Measurements from ENCODE around the gene PRSS57.
A peak's percentile ranks its signal among the peaks of the same experiment; 100 is the strongest.

Gene PRSS57

GRCh38 chr19:743168-743687 is 48.0 kb upstream of the PRSS57 start (continued):
- TF ChIP-seq PRDM10 (tag by site-specific recombination; IDR thresholded peaks at IDR 0.05) (no peak), ZNF664 (tag by site-specific recombination; IDR thresholded peaks at IDR 0.05) (no peak), ZNF23 (tag by site-specific recombination; IDR thresholded peaks at IDR 0.05; ENCODE audit: borderline replicate concordance) (no peak), ZNF169 (tag by site-specific recombination; IDR thresholded peaks at IDR 0.05) (no peak), ZBTB10 (tag by site-specific recombination; IDR thresholded peaks at IDR 0.05) (no peak), TSHZ1 (tag by site-specific recombination; IDR thresholded peaks at IDR 0.05; ENCODE audit: borderline replicate concordance) (no peak), ZFP69B (tag by site-specific recombination; IDR thresholded peaks at IDR 0.05) (no peak), ZNF707 (tag by site-specific recombination; IDR thresholded peaks at IDR 0.05) (no peak), ZNF571 (tag by site-specific recombination; IDR thresholded peaks at IDR 0.05) (no peak), ZNF704 (tag by site-specific recombination; IDR thresholded peaks at IDR 0.05) (no peak)

- TF ChIP-seq KLF17 (tag by site-specific recombination; IDR thresholded peaks at IDR 0.05) = no peak
- TF ChIP-seq KLF16 (tag by site-specific recombination; IDR thresholded peaks at IDR 0.05) = no peak
- TF ChIP-seq ZNF146 (tag by site-specific recombination; IDR thresholded peaks at IDR 0.05) = peak; percentile 91
- CTCF ChIA-PET = interaction anchor here (0.6 to 1.0 kb wide), 3 partner anchors 52 to 154 kb away, joined by 3 read pairs; no protein-coding TSS in a partner anchor
Measured at GRCh38 chr19:742540-743075, 47.4 kb upstream of the PRSS57 start.

More at GRCh38 chr19:742540-743075, 47.4 kb upstream of the PRSS57 start:
- Histone ChIP-seq H3K27ac (ENCODE audit: extremely low read depth, low read depth, low read length) (no peak overlapping the region), H3K9me3 (ENCODE audit: control insufficient read depth, insufficient read depth, low read depth, low read length) (no peaks in the 10 kb centered on the region), H3K36me3 (ENCODE audit: control insufficient read depth in 2 of 2, insufficient read depth in 1 of 2, low read length in 2 of 2) (peaks cover 0 to 4% of the 10 kb centered on the region in 2 experiments; a peak in 1 of 3 replicates), H3K4me1 (ENCODE audit: control insufficient read depth, insufficient read depth, low read length) (no peaks in the 10 kb centered on the region), H3K4me3 (ENCODE audit: low read depth, low read length) (no peak overlapping the region)
- POLR2A ChIA-PET = interaction anchor here (0.5 kb wide), 1 partner anchor 20 kb away, joined by 3 read pairs; no protein-coding TSS in a partner anchor
